Measurements from ENCODE around the gene POTEC. TPM values are rescaled to one million over a fixed set of nuclear protein-coding genes. Genes with fewer than 3 reads are reported as not detected.
"Not testable (repeated sequence)": the region's sequence is repeated elsewhere in the genome, so short reads cannot be mapped to it uniquely, and the experiment has no call there.

POTEC gene
- polyA plus RNA-seq, 3 donors = not detected

DNA sequence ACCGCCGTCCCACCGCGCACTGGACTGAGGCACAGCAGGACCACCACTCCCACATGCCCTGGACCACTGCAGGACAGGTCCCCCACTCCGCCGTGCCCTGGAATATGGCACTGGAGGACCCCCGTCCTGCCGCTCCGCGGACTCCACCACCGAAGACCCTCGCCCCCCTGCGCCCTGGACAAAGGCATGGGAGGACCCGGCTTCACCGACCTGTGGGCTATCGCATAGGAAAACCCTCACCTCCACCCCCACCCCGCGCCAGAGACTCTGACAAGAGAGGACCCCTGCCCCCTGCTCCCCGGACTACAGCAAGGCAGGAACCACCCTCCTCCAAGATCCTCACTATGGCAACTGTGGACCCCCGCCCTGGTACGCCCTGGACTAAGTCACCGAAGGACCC lies 68.6 kb downstream of the POTEC start:
- H3K4me3 Mint-ChIP-seq; H3K4me1 Mint-ChIP-seq; H3K27ac ChIP-seq (ENCODE audit: low read depth in 1 of 2, low read length in 2 of 2); H3K4me1 ChIP-seq (ENCODE audit: control insufficient read depth in 1 of 2, insufficient read depth in 2 of 2, low read length in 2 of 2); DNase-seq; H3K27ac Mint-ChIP-seq; H3K27me3 Mint-ChIP-seq (ENCODE audit: low read depth in 3 of 3); H3K4me3 ChIP-seq (replicated peaks in 1 of 3; ENCODE audit: low read depth in 2 of 3, low read length in 3 of 3); H3K27me3 ChIP-seq (ENCODE audit: control insufficient read depth in 2 of 2, insufficient read depth in 2 of 2, low read length in 2 of 2); H3K36me3 ChIP-seq (replicated peaks in 1 of 2; ENCODE audit: control insufficient read depth in 1 of 2, insufficient read depth in 2 of 2, low read length in 2 of 2); H3K4me2 ChIP-seq (replicated peaks; ENCODE audit: extremely low read depth, low read length, poor library complexity, severe bottlenecking); H3K36me3 Mint-ChIP-seq; H4K20me1 ChIP-seq (ENCODE audit: insufficient read depth, low read length); H3K79me2 ChIP-seq (ENCODE audit: insufficient read depth, low read length); intact Hi-C loops (cut with micrococcal nuclease); H3K9ac ChIP-seq (ENCODE audit: insufficient read depth, low read length, poor library complexity, severe bottlenecking); H2AFZ ChIP-seq (ENCODE audit: insufficient read depth, low read depth, low read length, poor library complexity, severe bottlenecking): not testable (repeated sequence)
- WGBS (ENCODE audit: insufficient coverage) = 97% methylated on average over 6 of the region's 22 CpGs
- peaks cover 7 to 24% (median 15%) of the 10 kb centered on the region in 7 donors for H3K9me3 Mint-ChIP-seq
- H3K9me3 ChIP-seq (replicated peaks in 1 of 2; ENCODE audit: control insufficient read depth in 1 of 2, insufficient read depth in 1 of 2, low read length in 2 of 2) = peaks cover 0 to 18% of the 10 kb centered on the region in 2 donors

DNA sequence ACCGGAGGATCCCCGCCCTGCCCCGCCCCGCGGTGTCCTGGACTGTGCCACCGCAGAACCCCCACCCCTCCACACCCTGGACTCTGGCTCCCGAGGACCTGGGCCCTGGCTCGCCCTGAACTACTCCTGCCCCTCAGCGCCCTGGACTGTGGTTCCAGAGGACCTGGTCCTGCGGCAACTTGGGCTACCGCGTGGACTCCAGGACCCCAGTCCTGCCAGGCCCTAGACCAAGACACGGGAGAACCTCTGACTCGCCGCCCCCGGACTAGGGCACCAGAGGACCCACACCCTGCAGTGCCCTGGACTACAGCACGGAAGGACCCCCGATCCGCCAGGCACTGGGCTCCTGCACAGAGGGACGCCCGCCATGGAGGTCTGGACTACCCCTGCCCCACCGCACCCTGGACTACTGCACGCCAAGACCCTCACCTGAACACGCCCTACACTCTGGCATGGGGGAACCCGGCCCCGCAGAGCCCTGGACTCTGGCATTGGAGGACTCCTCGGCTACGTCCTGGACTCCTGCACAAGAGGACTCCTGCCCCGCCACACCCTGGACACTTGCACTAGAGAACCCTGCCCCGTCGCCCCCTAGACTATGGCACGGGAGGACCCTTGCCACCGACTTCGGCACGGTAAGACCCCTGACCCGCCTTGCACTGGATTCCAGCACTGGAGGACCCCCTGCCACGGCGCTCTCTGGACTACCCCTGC lies 69.2 kb downstream of the POTEC start:
- H3K4me1 ChIP-seq (ENCODE audit: control insufficient read depth in 1 of 2, insufficient read depth in 2 of 2, low read length in 2 of 2); H3K27me3 Mint-ChIP-seq (ENCODE audit: low read depth in 3 of 3); H3K4me2 ChIP-seq (replicated peaks; ENCODE audit: extremely low read depth, low read length, poor library complexity, severe bottlenecking); H3K27ac Mint-ChIP-seq; H3K79me2 ChIP-seq (ENCODE audit: insufficient read depth, low read length); H2AFZ ChIP-seq (ENCODE audit: insufficient read depth, low read depth, low read length, poor library complexity, severe bottlenecking); H3K36me3 ChIP-seq (replicated peaks in 1 of 2; ENCODE audit: control insufficient read depth in 1 of 2, insufficient read depth in 2 of 2, low read length in 2 of 2); H3K4me3 Mint-ChIP-seq; H4K20me1 ChIP-seq (ENCODE audit: insufficient read depth, low read length); H3K4me3 ChIP-seq (replicated peaks in 1 of 3; ENCODE audit: low read depth in 2 of 3, low read length in 3 of 3); H3K36me3 Mint-ChIP-seq; H3K4me1 Mint-ChIP-seq; intact Hi-C loops (cut with micrococcal nuclease); H3K27ac ChIP-seq (ENCODE audit: low read depth in 1 of 2, low read length in 2 of 2); H3K27me3 ChIP-seq (ENCODE audit: control insufficient read depth in 2 of 2, insufficient read depth in 2 of 2, low read length in 2 of 2); DNase-seq; H3K9ac ChIP-seq (ENCODE audit: insufficient read depth, low read length, poor library complexity, severe bottlenecking): not testable (repeated sequence)
- peaks cover 7 to 24% (median 15%) of the 10 kb centered on the region in 7 donors for H3K9me3 Mint-ChIP-seq
- WGBS (ENCODE audit: insufficient coverage) = 94% methylated on average over 12 of the region's 38 CpGs
- peaks cover 0 to 18% of the 10 kb centered on the region in 2 donors for H3K9me3 ChIP-seq (replicated peaks in 1 of 2; ENCODE audit: control insufficient read depth in 1 of 2, insufficient read depth in 1 of 2, low read length in 2 of 2)

DNA sequence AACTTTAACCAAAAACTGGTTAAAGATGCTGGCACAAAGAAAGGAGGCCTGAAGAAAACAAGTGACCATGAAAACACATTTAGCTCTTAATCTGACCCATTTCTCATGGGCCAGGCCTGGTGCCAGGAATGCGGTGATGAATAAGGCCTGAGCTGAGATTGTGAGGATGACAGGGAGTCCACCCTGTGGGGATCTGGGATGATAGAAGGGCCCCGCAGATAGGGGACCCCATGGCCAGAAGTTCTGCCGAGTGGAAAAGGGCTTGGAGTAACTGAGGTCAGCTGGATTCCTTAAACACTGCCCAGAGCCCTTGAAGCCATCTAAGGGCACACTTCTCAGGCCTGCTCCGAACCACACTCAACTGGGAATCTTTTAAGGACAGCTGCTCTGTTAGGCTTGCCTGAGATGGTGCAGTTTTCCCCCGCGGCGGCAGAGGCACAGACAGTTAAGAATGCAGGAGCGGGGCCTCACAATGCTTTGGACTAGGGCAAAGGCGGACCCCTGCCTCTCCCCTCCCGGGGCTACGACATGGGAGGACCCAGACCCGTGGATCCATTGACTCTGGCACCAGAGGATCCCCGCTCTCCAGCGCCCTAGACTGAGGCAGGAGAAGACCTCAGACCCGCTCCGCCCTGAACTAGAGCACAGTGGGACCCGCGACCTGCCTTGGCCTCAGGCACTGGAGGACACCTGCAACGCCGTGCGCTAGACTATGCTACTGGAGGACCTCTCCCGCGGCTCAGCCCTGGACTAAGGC lies 70.0 kb downstream of the POTEC start:
- H3K4me1 Mint-ChIP-seq; H3K36me3 ChIP-seq (replicated peaks in 1 of 2; ENCODE audit: control insufficient read depth in 1 of 2, insufficient read depth in 2 of 2, low read length in 2 of 2); H3K36me3 Mint-ChIP-seq; H3K4me2 ChIP-seq (replicated peaks; ENCODE audit: extremely low read depth, low read length, poor library complexity, severe bottlenecking); H3K79me2 ChIP-seq (ENCODE audit: insufficient read depth, low read length); H3K27me3 ChIP-seq (ENCODE audit: control insufficient read depth in 2 of 2, insufficient read depth in 2 of 2, low read length in 2 of 2); intact Hi-C loops (cut with micrococcal nuclease); H3K4me1 ChIP-seq (ENCODE audit: control insufficient read depth in 1 of 2, insufficient read depth in 2 of 2, low read length in 2 of 2); H3K27me3 Mint-ChIP-seq (ENCODE audit: low read depth in 3 of 3); H3K27ac ChIP-seq (ENCODE audit: low read depth in 1 of 2, low read length in 2 of 2); H3K4me3 ChIP-seq (replicated peaks in 1 of 3; ENCODE audit: low read depth in 2 of 3, low read length in 3 of 3); H3K9ac ChIP-seq (ENCODE audit: insufficient read depth, low read length, poor library complexity, severe bottlenecking); H3K27ac Mint-ChIP-seq; DNase-seq; H3K4me3 Mint-ChIP-seq; H4K20me1 ChIP-seq (ENCODE audit: insufficient read depth, low read length); H2AFZ ChIP-seq (ENCODE audit: insufficient read depth, low read depth, low read length, poor library complexity, severe bottlenecking): not testable (repeated sequence)
- WGBS (ENCODE audit: insufficient coverage) = 99% methylated on average over 15 of the region's 23 CpGs
- peaks cover 7 to 21% (median 15%) of the 10 kb centered on the region in 7 donors for H3K9me3 Mint-ChIP-seq
- peaks cover 0 to 18% of the 10 kb centered on the region in 2 donors for H3K9me3 ChIP-seq (replicated peaks in 1 of 2; ENCODE audit: control insufficient read depth in 1 of 2, insufficient read depth in 1 of 2, low read length in 2 of 2)

DNA sequence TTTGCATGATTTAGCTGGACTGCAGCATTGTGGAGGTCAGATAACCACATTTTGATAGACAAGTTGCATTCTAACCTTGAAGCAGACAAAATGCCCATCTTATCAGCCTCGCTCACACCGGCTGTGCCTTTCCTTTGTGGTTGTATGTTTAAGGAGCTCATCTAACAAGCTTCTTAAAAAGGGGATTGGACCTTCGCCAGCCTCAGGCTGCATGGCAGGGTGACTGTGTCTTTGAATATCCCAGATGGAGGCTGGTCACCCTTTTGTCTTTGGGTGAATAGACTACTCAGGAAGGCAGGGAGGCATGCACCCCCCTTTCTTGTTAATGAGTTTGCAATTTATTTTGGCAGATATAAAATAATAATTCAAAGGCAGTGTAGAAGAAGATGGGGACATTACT lies 72.1 kb downstream of the POTEC start:
- H3K79me2 ChIP-seq (ENCODE audit: insufficient read depth, low read length); H3K4me3 Mint-ChIP-seq; H3K4me1 Mint-ChIP-seq; intact Hi-C loops (cut with micrococcal nuclease); H2AFZ ChIP-seq (ENCODE audit: insufficient read depth, low read depth, low read length, poor library complexity, severe bottlenecking); H3K4me3 ChIP-seq (replicated peaks in 1 of 3; ENCODE audit: low read depth in 2 of 3, low read length in 3 of 3); H3K27ac ChIP-seq (ENCODE audit: low read depth in 1 of 2, low read length in 2 of 2); H3K36me3 Mint-ChIP-seq; H3K27me3 Mint-ChIP-seq (ENCODE audit: low read depth in 3 of 3); H3K9ac ChIP-seq (ENCODE audit: insufficient read depth, low read length, poor library complexity, severe bottlenecking); DNase-seq; H3K36me3 ChIP-seq (replicated peaks in 1 of 2; ENCODE audit: control insufficient read depth in 1 of 2, insufficient read depth in 2 of 2, low read length in 2 of 2); H3K4me1 ChIP-seq (ENCODE audit: control insufficient read depth in 1 of 2, insufficient read depth in 2 of 2, low read length in 2 of 2); H3K27ac Mint-ChIP-seq; H4K20me1 ChIP-seq (ENCODE audit: insufficient read depth, low read length); H3K4me2 ChIP-seq (replicated peaks; ENCODE audit: extremely low read depth, low read length, poor library complexity, severe bottlenecking); H3K27me3 ChIP-seq (ENCODE audit: control insufficient read depth in 2 of 2, insufficient read depth in 2 of 2, low read length in 2 of 2): not testable (repeated sequence)
- peaks cover 7 to 21% (median 15%) of the 10 kb centered on the region in 7 donors for H3K9me3 Mint-ChIP-seq
- WGBS (ENCODE audit: insufficient coverage) = no CpG with 5 or more reads among the region's 3 CpGs
- H3K9me3 ChIP-seq (replicated peaks in 1 of 2; ENCODE audit: control insufficient read depth in 1 of 2, insufficient read depth in 1 of 2, low read length in 2 of 2) = peaks cover 0 to 18% of the 10 kb centered on the region in 2 donors
